Breast epithelium (tissue), 4 donors: ENCODE measurements around the gene MPRIP. TPM values are rescaled to one million over a fixed set of nuclear protein-coding genes. Genes with fewer than 3 reads are reported as not detected.

Experiments used
- DNase-seq, 2 donors: peaks; one replicate each; pipeline ENCODE4 v3.0.0-alpha.2; 2019; ENCODE audit warnings: low spot score in 2 of 2
- H3K27ac ChIP-seq, 2 donors: fragments of 200-600 bp; sonication (generic) in 1 of 2; one replicate each; pipeline ENCODE4 v1.5.1; 2016 to 2019; ENCODE audit warnings: mild to moderate bottlenecking in 1 of 2
- H3K27me3 ChIP-seq, 2 donors: fragments of 200-600 bp; sonication (generic) in 1 of 2; one replicate each; pipeline versions ENCODE4 v1.5.1 to v1.6.0; 2017 to 2019; ENCODE audit warnings: control low read depth in 1 of 2, mild to moderate bottlenecking in 1 of 2
- H3K36me3 ChIP-seq: fragments of 200-600 bp; one replicate; pipeline ENCODE4 v1.5.1; 2019
- H3K4me1 ChIP-seq, 2 donors: fragments of 200-600 bp; sonication (generic); one replicate each; pipeline ENCODE4 v1.5.1; 2016 to 2019; ENCODE audit warnings: control low read depth in 1 of 2
- H3K4me3 ChIP-seq, 3 donors: fragments of 200-600 bp; sonication (generic); 1 replicate in 2 of 3; 2 replicates in 1 of 3; pipeline ENCODE4 v1.5.1; 2016 to 2019; ENCODE audit warnings: mild to moderate bottlenecking in 3 of 3, moderate library complexity in 2 of 3
- H3K9me3 ChIP-seq, 2 donors: fragments of 200-600 bp; sonication (generic) in 1 of 2; one replicate each; pipeline ENCODE4 v1.5.1; 2016 to 2019; ENCODE audit warnings: control low read depth in 1 of 2
- CTCF ChIP-seq, 3 donors: fragments of 450-650 bp; IDR thresholded peaks; one replicate each; pipeline ENCODE4 v1.5.1; 2016 to 2017; ENCODE audit warnings: antibody characterized with exemption in 3 of 3, mild to moderate bottlenecking in 3 of 3, moderate library complexity in 3 of 3
- POLR2A ChIP-seq: fragments of 450-650 bp; IDR thresholded peaks from one replicate; pipeline ENCODE4 v1.6.1; 2016; ENCODE audit warnings: antibody characterized with exemption, mild to moderate bottlenecking, moderate library complexity
- POLR2AphosphoS5 ChIP-seq, 3 donors: sonication (generic); formaldehyde crosslinking; IDR thresholded peaks; one replicate each; pipeline ENCODE4 v1.6.1; 2017; ENCODE audit warnings: antibody characterized with exemption in 3 of 3
- intact Hi-C: fragments of 100-400 bp; cut with DNase I; formaldehyde crosslinking; loops from one replicate; pipeline ENCODE4 v1.15.1; 2023; ENCODE audit warnings: low total_unique reads
- total RNA-seq, 3 donors: library from RNA; depleted of rRNA; stranded (reverse); fragments of >200 nt; gene quantifications; one replicate each; pipeline ENCODE4 v1.1.0, GENCODE V29; 2016

Gene MPRIP
- total RNA-seq, 3 donors from 2014 or later = 93.1 to 136 (median 124) TPM

DNA sequence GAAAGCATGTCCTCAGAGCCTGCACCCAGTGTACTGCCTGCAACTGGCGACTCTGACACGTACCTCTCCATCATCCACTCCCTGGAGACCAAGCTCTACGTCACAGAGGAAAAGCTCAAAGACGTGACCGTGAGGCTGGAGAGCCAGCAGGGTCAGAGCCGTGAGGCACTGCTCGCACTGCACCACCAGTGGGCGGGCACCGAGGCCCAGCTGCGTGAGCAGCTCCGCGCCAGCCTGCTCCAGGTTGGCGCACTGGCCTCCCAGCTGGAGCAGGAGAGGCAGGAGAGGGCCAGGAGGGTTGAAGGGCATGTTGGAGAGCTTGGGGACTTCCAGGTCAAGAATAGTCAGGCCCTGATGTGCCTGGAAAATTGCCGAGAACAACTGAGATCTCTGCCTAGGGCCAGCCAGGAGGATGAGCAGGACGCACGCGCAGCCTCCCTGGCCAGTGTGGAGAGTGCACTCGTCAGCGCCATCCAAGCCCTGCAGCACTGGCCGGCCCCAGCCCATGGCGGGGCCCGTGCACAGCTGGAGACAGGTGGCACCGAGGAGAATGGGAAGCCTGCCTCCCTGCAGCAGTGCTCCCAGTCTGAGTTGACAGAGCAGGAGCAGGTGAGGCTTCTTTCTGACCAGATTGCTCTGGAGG lies 123.5 kb downstream of the MPRIP start:
- no peaks in the 10 kb centered on the region for H3K4me1 ChIP-seq
- DNase-seq = no peak
- no peaks in the 10 kb centered on the region for H3K36me3 ChIP-seq
- no peaks in the 10 kb centered on the region for H3K9me3 ChIP-seq
- H3K4me3 ChIP-seq = no peak overlapping the region
- H3K27me3 ChIP-seq = no peaks in the 10 kb centered on the region
- TF ChIP-seq POLR2AphosphoS5 (IDR thresholded peaks at IDR 0.05) (no peak), POLR2A (no peak), CTCF (IDR thresholded peaks at IDR 0.05) (no peak)
- intact Hi-C loops = no loop called here
- no peak overlapping the region for H3K27ac ChIP-seq

DNA sequence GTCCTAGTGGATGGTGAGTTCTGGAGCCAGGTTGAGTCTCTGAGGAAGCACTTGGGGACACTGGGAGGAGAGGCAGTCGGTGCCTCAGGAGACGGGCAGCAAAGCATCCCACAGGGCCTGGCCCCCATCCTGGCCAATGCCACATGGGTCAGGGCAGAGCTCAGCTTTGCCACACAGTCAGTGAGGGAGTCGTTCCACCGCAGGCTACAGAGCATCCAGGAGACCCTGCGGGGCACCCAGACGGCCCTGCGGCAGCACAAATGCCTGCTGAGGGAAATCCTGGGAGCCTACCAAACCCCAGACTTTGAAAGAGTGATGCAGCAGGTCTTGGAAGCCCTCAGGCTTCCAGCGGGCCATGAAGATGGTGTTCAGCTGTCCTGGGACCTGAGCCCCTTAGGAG lies 124.2 kb downstream of the MPRIP start:
- H3K36me3 ChIP-seq = no peaks in the 10 kb centered on the region
- H3K4me3 ChIP-seq = no peak overlapping the region
- TF ChIP-seq CTCF (IDR thresholded peaks at IDR 0.05) (no peak), POLR2AphosphoS5 (IDR thresholded peaks at IDR 0.05) (no peak), POLR2A (no peak)
- no peak overlapping the region for H3K27ac ChIP-seq
- H3K9me3 ChIP-seq = no peaks in the 10 kb centered on the region
- no peak for DNase-seq
- intact Hi-C loops = no loop called here
- no peaks in the 10 kb centered on the region for H3K4me1 ChIP-seq
- H3K27me3 ChIP-seq = no peaks in the 10 kb centered on the region

DNA sequence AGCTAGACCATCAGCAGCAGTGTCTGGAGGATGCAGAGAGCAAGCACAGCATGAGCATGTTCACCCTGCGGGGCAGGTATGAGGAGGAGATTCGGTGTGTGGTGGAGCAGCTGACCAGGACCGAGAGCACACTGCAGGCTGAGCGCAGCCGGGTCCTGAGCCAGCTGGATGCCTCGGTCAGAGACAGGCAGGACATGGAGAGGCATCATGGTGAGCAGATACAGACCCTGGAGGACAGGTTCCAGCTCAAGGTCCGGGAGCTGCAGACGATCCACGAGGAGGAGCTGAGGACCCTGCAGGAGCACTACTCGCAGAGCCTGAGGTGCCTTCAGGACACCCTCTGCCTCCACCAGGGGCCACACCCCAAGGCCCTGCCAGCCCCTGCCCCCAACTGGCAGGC lies 125.1 kb downstream of the MPRIP start:
- Histone ChIP-seq H3K27me3 (no peaks in the 10 kb centered on the region), H3K9me3 (no peaks in the 10 kb centered on the region), H3K4me1 (no peaks in the 10 kb centered on the region), H3K36me3 (no peaks in the 10 kb centered on the region), H3K4me3 (no peak overlapping the region), H3K27ac (no peak overlapping the region)
- TF ChIP-seq POLR2A = no peak
- no peak for TF ChIP-seq POLR2AphosphoS5 (IDR thresholded peaks at IDR 0.05)
- no peak for TF ChIP-seq CTCF (IDR thresholded peaks at IDR 0.05)
- DNase-seq = no peak
- intact Hi-C loops = no loop called here

DNA sequence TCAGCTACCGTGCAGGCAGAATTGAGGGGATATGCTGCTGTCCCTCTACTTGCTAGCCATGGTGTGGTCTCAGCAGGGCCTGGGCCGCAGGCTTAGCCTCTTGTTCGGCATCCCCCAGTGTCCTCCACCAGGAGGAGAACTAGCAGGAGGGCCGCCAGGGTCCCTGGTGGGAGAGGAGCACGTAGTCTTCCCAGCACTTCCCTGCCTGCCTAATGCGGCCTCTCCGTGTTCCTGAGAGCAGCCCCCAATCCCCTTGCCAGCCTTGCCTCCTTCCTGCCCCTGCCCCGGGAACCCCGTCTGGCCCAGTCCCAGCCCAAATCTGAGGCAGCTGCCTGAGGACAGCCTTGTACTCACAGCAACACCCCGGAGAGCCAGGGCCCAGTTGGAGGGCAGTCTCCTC lies 125.7 kb downstream of the MPRIP start:
- no peak for TF ChIP-seq POLR2A
- TF ChIP-seq POLR2AphosphoS5 (IDR thresholded peaks at IDR 0.05) = no peak
- TF ChIP-seq CTCF (IDR thresholded peaks at IDR 0.05) = no peak
- Histone ChIP-seq H3K4me3 (no peak overlapping the region), H3K27ac (no peak overlapping the region), H3K36me3 (no peaks in the 10 kb centered on the region), H3K9me3 (no peaks in the 10 kb centered on the region), H3K4me1 (no peaks in the 10 kb centered on the region), H3K27me3 (no peaks in the 10 kb centered on the region)
- intact Hi-C loops = no loop called here
- DNase-seq = no peak

DNA sequence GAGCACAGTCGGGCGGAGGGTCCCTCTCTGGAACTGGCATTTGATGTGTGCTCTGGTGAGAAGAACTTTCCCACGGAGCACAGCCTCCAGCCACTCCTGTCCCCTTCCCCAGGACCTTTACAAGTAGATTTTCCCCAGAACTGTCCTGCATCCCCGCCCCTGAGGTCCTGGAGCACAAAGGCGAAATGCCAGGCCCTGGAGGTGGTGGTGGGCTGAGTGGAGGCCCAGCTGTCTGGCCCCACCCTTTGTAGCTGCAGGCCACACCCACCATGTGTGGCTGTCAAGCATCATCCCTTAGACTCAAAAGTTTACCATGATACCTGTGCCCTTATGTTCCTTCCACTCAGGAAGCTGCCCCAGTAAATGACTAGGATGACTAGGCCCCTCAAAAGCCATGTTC lies 126.1 kb downstream of the MPRIP start:
- H3K27me3 ChIP-seq = no peaks in the 10 kb centered on the region
- H3K9me3 ChIP-seq = no peaks in the 10 kb centered on the region
- no peak for DNase-seq
- no peak overlapping the region for H3K27ac ChIP-seq
- TF ChIP-seq CTCF (IDR thresholded peaks at IDR 0.05) (no peak), POLR2A (no peak), POLR2AphosphoS5 (IDR thresholded peaks at IDR 0.05) (no peak)
- intact Hi-C loops = no loop called here
- no peak overlapping the region for H3K4me3 ChIP-seq
- no peaks in the 10 kb centered on the region for H3K36me3 ChIP-seq
- no peaks in the 10 kb centered on the region for H3K4me1 ChIP-seq
